OCI-LY3 (cell line): Measurements from ENCODE around the gene RFTN2.

Experiments
- EZH2phosphoT487 ChIP-seq: fragments of 200-600 bp; shearing (Covaris generic); IDR thresholded peaks from 2 replicates; pipeline ENCODE4 v1.6.1; 2018; ENCODE audit warnings: antibody characterized with exemption, mixed run types, low read depth
- TF ChIP-seq, protein P1 (sequence below): fragments of 200-600, 300-600 bp; sonication (generic); IDR thresholded peaks from 2 replicates; pipeline ENCODE4 v1.5.1; 2014; ENCODE audit warnings: antibody characterized with exemption, low read length, low read depth

- TF ChIP-seq, protein P1, sequence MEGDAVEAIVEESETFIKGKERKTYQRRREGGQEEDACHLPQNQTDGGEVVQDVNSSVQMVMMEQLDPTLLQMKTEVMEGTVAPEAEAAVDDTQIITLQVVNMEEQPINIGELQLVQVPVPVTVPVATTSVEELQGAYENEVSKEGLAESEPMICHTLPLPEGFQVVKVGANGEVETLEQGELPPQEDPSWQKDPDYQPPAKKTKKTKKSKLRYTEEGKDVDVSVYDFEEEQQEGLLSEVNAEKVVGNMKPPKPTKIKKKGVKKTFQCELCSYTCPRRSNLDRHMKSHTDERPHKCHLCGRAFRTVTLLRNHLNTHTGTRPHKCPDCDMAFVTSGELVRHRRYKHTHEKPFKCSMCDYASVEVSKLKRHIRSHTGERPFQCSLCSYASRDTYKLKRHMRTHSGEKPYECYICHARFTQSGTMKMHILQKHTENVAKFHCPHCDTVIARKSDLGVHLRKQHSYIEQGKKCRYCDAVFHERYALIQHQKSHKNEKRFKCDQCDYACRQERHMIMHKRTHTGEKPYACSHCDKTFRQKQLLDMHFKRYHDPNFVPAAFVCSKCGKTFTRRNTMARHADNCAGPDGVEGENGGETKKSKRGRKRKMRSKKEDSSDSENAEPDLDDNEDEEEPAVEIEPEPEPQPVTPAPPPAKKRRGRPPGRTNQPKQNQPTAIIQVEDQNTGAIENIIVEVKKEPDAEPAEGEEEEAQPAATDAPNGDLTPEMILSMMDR, result no peak
- TF ChIP-seq EZH2phosphoT487, result no peak
Measured at GRCh38 chr2:197548582-197548981, 126.8 kb downstream of the RFTN2 start.
